Central memory CD4-positive, alpha-beta T cell (primary cell): ENCODE measurements around the gene RNF227.
"Not testable (repeated sequence)": the region's sequence is repeated elsewhere in the genome, so short reads cannot be mapped to it uniquely, and the experiment has no call there.

Experiments used
- DNase-seq: peaks from one replicate; pipeline ENCODE4 v3.0.0; 2022
- total RNA-seq, 3 experiments: gene quantifications; one replicate each; lab custom pipeline; 2026; lab: John Stamatoyannopoulos, UW

The RNF227 gene
- 7.0 to 7.3 (median 7.1) reads per million in 3 experiments for total RNA-seq

GRCh38 chr17:7915611-7916384 lies at the start of gene RNF227:
Gene RNF227 (minus strand): TSS chr17:7916289. CDS start chr17:7916195, 94 bp downstream.
- DNase-seq = peak; percentile 79

GRCh38 chr17:7961421-7961820 lies 45.3 kb upstream of the RNF227 start:
- no peak for DNase-seq

DNA sequence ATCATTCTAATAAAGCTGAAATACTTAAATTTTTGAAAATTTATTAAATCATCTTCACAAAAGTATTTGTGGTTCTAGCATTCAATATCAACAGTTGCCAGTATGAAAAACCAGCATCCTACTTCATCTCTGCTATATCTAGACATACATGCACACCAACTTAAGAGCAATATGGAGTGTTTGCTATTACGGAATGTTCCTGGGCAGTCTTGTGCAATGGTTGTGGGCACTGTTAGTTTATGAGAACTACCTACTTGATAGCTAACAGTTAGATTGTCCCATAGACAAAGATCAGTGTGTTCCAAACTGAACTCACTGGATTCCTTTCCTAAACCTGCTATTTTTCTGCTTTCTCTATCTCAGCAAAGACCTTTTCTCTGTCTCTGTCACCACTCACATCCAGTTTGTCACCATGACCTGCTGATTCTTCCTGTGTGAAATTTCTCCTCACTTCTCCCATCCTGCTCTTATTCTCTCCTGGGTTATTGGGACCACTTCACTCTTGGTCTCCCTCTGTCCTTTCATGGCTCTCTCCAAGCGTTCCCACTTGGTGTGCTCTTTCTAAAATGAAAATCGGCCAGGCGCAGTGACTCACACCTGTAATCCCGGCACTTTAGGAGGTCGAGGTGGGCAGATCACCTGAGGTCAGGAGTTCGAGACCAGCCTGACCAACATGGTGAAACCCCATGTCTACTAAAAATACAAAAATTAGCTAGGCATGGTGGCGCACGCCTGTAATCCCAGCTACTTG lies 43.6 kb upstream of the RNF227 start:
- no peak for DNase-seq

DNA sequence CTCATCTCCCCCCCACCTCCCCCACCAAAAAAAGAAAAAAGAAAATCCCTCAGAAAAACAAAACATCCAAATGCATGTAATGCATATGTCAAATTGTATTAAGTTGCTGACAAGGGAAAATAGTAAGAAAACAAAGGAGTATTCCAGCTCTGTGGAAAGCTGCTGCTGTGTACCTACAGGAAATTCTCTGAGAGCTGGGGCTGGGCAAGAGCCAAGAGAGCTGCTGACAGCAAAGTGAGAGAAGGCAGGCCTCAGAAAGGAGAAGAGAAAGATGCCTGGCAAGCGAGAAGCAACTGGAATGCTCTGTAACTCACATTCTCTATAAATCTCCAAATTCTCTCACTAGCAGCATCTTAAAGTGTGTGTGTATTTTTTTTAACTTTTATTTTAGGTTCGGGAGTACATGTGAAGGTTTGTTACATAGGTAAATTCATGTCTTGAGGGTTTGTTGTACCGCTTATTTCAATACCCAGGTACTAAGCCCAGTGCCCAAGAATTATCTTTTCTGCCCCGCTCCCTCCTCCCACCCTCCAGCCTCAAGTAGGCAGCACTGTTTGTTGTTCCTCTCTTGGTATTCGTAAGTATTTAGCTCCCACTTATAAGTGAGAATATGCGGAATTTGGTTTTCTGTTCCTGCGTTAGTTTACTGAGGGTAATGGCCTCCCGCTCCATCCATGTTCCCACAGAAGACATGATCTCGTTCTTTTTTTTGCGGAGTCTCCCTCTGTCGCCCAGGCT lies 40.3 kb upstream of the RNF227 start:
- DNase-seq = no peak

DNA sequence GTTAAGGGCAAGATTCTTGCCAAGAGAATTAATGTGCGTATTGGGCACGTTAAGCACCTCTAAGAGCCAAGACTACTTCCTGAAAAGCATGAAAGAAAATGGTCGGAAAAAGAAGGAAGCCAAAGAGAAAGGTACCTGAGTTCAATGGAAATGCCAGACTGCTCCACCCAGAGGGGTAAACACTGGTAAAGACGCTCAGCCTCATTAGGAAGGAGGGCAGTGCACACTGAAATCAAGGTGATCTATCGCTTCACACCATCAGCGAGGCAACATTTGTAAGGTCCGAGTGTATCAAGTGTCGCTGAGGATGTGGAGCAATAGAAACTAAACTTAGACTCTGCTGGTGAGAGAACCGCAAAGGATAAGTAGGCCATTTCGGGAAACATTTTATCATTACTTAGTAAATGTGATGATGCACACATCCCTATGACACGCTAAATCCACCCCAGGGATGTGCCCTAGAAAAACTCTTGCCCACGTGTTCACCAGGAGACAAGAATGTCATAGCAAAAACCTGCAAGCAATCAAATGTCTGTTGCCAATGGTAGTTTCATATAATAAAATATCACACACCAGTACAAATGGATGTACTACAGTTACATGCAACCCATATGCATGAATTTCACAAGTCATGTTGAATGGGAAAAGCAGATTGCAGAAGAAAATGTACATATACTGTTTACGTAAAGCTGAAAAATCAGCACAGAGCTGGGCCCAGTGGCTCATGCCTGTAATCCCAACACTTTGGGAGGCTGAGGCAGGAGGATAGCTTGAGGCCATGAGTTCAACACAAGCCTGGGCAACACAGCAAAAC lies 39.5 kb upstream of the RNF227 start:
- DNase-seq = no peak

DNA sequence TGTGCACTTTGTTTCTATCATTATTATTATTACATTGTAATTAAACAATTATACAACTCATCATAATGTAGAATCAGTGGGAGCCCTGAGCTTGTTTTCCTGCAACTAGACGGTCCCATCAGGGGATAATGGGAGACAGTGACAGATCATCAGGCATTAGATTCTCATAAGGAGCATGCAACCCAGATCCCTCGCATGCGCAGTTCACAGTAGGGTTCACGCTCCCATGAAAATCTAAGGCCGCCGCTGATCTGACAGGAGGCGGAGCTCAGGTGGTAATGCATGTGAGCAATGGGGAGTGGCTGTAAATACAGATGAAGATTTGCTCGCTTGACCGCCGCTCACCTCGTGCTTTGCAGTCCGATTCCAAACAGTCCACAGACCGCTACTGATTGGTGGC lies 37.2 kb upstream of the RNF227 start:
- not testable (repeated sequence) for DNase-seq

DNA sequence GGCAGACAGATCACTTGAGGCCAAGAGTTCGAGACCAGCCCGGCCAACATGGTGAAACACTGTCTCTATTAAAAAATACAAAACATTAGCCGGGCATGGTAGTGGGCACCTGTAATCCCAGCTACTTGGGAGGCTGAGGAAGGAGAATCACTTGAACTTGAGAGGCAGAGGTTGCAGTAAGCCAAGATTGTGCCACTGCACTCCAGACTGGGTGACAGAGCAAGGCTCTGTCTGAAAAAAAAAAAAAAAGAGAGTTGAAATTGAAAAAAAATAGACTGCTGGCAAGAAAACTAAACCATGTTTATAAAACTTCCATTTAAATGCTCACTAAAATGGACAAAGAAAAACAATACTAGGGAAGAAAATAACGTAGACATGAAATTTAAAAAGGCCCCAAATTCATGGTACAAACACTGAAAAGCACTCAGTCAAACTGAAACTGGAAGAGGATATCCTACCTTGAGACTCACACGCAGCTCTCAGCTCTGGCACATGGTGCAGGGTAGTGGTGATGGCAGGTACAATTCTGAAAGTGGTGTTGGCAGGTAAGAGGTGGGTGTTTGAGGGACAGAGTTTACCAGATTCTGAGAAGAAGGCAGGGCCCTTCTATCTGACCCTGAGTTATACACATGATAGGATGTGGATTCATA lies 35.2 kb upstream of the RNF227 start:
- no peak for DNase-seq

GRCh38 chr17:7950578-7950977 lies 34.5 kb upstream of the RNF227 start:
- DNase-seq = no peak

GRCh38 chr17:7947651-7948050 lies 31.6 kb upstream of the RNF227 start:
- no peak for DNase-seq

DNA sequence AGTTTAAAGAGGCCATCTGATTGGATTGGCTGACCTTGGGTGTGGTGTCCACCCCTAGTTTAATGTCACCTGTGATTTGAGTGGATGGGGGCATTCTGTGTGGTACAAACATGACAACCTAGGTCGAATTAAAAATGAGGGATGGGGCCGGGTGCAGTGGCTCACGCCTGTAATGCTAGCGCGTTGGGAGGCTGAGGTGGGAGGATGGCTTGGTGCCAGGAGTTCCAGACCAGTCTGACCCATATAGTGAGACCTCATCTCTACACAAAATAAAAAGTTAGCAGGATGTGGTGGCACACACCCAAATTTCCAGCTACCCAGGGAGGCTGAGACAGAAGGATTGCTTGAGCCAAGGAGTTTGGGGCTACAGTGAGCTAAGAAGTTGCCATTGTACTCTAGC lies 30.4 kb upstream of the RNF227 start:
- DNase-seq = no peak

GRCh38 chr17:7945651-7946050 lies 29.6 kb upstream of the RNF227 start:
- DNase-seq = no peak

- DNase-seq = no peak
Observed at GRCh38 chr17:7944326-7944725, 28.2 kb upstream of the RNF227 start.

GRCh38 chr17:7943291-7943690 lies 27.2 kb upstream of the RNF227 start:
- no peak for DNase-seq

- DNase-seq = no peak
Observed at GRCh38 chr17:7940743-7941142, 24.7 kb upstream of the RNF227 start.

GRCh38 chr17:7940034-7940433 lies 23.9 kb upstream of the RNF227 start:
- no peak for DNase-seq

DNA sequence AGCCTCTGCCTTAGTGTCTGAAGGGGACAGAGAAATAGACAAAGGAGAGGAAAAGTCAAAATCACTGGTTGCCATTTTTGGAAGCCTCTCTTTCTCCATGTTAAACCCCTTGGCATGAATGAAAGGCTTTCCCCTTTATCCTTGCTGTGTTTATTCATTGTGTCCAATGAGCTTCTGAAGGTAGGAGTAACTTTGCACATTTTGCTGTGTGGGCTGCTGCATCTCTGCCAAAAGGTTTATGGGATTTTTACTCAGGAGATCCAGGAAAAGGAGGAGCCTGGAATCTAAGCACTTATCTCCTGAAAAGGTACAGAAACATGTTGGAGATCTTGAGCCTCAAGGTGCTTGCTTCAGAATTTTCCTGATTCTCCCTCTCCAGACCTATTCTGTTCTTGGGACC lies 19.8 kb upstream of the RNF227 start:
- no peak for DNase-seq

GRCh38 chr17:7932949-7933348 lies 16.9 kb upstream of the RNF227 start:
- no peak for DNase-seq

DNA sequence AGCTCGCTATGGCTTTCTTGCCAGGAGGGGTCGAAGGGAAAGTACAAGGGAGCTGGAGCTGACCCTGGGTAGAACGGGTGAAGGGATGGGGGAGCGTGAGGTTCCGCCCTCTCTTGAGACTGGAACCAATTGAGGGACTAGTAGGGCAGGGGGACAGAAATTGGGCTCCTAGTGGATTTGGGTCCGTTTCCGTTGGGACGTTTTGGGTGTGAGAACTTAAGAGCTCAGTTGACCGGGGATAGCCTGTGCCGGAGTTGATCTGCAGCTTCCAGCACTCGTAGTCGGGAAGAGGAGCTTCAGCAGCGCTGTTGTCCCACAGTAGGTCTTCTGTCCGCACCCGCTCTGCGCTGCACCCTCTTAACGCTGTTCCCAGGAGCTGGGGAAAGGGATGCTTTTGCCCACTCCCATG lies 16.4 kb upstream of the RNF227 start:
- peak; percentile 11 for DNase-seq

- DNase-seq = peak; percentile 99
Observed at GRCh38 chr17:7931709-7932482, 15.8 kb upstream of the RNF227 start, which contains the start of the genes CNTROB and TRAPPC1. Gene CNTROB (plus strand): TSS chr17:7932206. CDS start chr17:7933080, 874 bp downstream. Gene TRAPPC1 (minus strand): TSS chr17:7931946. CDS start chr17:7931829, 117 bp downstream.

DNA sequence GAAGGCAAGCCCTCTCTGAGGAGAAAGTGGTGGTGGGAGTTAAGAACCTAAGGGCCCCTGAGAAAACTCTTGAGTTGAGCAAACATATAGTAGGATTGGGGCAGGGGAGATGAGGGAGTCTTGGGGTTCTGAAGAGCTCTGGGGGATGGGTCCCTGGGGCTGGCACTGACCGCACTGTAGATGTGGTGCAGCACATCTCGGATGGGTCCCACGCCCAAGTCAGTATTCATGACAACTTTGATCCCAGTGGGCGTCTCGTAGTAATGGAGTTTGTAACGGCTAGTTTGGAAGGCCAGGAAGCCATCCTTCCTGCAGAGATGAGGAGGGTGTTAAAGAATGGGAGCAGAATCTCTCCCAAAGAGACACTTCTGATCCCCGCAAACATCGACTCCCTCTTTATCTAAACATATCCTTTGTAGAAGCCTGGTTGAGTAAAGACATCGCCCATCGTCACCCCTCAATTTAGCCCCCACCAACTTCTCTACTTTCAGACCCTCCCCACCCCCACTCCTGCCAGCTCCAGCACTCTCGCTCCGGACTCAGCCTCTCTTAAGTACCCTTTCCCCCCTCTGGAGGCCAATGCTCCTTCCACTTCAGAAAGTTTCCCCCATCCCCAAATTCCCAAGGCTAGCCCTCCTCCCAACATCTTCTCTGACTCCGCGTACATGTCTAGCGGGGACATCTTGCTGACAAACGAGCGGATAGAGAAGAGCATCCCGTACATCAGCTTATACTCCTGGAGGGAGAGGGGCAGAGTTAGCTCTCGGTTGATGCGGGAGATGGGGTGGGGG lies 14.9 kb upstream of the RNF227 start:
- DNase-seq = no peak
